Spleen (tissue), 7 donors: ENCODE measurements around the gene MAGEH1.

Source experiments
- POLR2A ChIP-seq, 3 donors: fragments of 450-650 bp; IDR thresholded peaks; one replicate each; pipeline ENCODE4 v1.5.1; 2017; ENCODE audit warnings: antibody characterized with exemption in 3 of 3, mild to moderate bottlenecking in 1 of 3
- POLR2AphosphoS5 ChIP-seq, 3 donors: sonication (generic); formaldehyde crosslinking; IDR thresholded peaks; one replicate each; pipeline ENCODE4 v1.5.1; 2017; ENCODE audit warnings: antibody characterized with exemption in 3 of 3
- TF ChIP-seq, protein P1 (sequence below), 11 experiments: fragments of 200-600 bp in 7 of 11; fragments of 450-650 bp in 4 of 11; sonication (generic) in 4 of 11; IDR thresholded peaks in 8 of 11; conservative IDR thresholded peaks in 3 of 11; 1 replicate in 7 of 11; 2 replicates in 4 of 11; pipeline versions ENCODE4 v1.4.0 to v1.8.0; 2016 to 2021; ENCODE audit warnings: antibody characterized with exemption in 11 of 11, inconsistent platforms in 4 of 11, mild to moderate bottlenecking in 1 of 11
- donor health status: DM: no; HTN: no; CAD: no; lungs with moderate emphysema.
- donor health status: DM: no; HTN: no; CAD: no.
- donor health status: DM: no; HTN: no; CAD: no.

DNA sequence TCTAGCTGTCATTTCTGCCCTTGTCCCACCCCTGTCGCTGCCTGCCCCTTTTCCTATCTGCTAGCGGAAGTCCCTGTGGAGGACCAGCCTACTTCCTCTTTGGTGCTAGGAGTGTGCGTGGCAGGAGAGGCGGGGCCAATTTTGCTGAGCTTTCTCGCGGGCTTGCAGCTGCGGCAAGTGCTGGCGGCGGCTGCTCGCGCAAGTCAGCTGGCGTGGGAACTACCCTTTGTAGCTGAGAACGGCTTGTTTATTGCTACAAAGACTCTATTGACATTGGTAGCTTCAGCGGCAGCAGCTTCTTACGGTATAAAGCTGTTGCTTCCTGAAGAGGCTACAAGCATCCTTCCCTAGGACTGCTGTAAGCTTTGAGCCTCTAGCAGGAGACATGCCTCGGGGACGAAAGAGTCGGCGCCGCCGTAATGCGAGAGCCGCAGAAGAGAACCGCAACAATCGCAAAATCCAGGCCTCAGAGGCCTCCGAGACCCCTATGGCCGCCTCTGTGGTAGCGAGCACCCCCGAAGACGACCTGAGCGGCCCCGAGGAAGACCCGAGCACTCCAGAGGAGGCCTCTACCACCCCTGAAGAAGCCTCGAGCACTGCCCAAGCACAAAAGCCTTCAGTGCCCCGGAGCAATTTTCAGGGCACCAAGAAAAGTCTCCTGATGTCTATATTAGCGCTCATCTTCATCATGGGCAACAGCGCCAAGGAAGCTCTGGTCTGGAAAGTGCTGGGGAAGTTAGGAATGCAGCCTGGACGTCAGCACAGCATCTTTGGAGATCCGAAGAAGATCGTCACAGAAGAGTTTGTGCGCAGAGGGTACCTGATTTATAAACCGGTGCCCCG, at the start of gene MAGEH1:
- TF ChIP-seq POLR2A (IDR thresholded peaks at IDR 0.05) (peak in 1 of 3 donors; percentile 32), POLR2AphosphoS5 (IDR thresholded peaks at IDR 0.05) (peak; percentile 86 to 92 (median 89))
- TF ChIP-seq, protein P1, sequence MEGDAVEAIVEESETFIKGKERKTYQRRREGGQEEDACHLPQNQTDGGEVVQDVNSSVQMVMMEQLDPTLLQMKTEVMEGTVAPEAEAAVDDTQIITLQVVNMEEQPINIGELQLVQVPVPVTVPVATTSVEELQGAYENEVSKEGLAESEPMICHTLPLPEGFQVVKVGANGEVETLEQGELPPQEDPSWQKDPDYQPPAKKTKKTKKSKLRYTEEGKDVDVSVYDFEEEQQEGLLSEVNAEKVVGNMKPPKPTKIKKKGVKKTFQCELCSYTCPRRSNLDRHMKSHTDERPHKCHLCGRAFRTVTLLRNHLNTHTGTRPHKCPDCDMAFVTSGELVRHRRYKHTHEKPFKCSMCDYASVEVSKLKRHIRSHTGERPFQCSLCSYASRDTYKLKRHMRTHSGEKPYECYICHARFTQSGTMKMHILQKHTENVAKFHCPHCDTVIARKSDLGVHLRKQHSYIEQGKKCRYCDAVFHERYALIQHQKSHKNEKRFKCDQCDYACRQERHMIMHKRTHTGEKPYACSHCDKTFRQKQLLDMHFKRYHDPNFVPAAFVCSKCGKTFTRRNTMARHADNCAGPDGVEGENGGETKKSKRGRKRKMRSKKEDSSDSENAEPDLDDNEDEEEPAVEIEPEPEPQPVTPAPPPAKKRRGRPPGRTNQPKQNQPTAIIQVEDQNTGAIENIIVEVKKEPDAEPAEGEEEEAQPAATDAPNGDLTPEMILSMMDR (IDR thresholded peaks at IDR 0.05 in 8 of 11, conservative IDR thresholded peaks at IDR 0.05 in 3 of 11), result no peak
